CD4-positive, CD25-positive, alpha-beta regulatory T cell (primary cell): Measurements from ENCODE around the gene RASGRF1. TPM values are rescaled to one million over a fixed set of nuclear protein-coding genes. Genes with fewer than 3 reads are reported as not detected.

Source experiments
- ATAC-seq, 2 donors: fragments of 150-1000 bp; cut with Tn5 transposase; one replicate each; pipeline ENCODE4 v1.10.0; 2021; ENCODE audit warnings: low read depth in 2 of 2, moderate number of reproducible peaks in 2 of 2, moderate library complexity in 1 of 2
- DNase-seq, 3 donors: peaks; one replicate each; pipeline versions ENCODE4 v3.0.0 to v3.0.0-alpha.2; 2012 to 2022; ENCODE audit warnings: mixed read lengths in 1 of 3
- H3K27ac ChIP-seq: one replicate; pipeline ENCODE4 v1.7.0; 2013; ENCODE audit warnings: mild to moderate bottlenecking, low read length; ENCODE audit not compliant: insufficient read depth, poor library complexity, severe bottlenecking
- H3K27me3 ChIP-seq: one replicate; pipeline ENCODE4 v1.7.0; 2013; ENCODE audit warnings: low read length; ENCODE audit not compliant: control insufficient read depth, insufficient read depth
- H3K36me3 ChIP-seq: one replicate; pipeline ENCODE4 v1.7.0; 2013; ENCODE audit warnings: mild to moderate bottlenecking, low read length, moderate library complexity; ENCODE audit not compliant: control insufficient read depth, insufficient read depth
- H3K4me1 ChIP-seq: 2 replicates; pipeline ENCODE4 v1.7.0; 2013; ENCODE audit warnings: mild to moderate bottlenecking, low read length; ENCODE audit not compliant: insufficient read depth, control insufficient read depth, poor library complexity, severe bottlenecking
- H3K4me3 ChIP-seq: one replicate; pipeline ENCODE4 v1.7.0; 2013; ENCODE audit warnings: low read depth, mild to moderate bottlenecking, low read length, moderate library complexity
- H3K9me3 ChIP-seq, 2 experiments: 1 replicate in 1 of 2; 2 replicates in 1 of 2; pipeline ENCODE4 v1.7.0; 2013; ENCODE audit warnings: low read length in 2 of 2, mild to moderate bottlenecking in 1 of 2, moderate library complexity in 1 of 2; ENCODE audit not compliant: control insufficient read depth in 2 of 2
- H3K27ac Mint-ChIP-seq, 3 donors: one replicate each; pipeline ENCODE4 v1.8.0; 2020 to 2022; ENCODE audit warnings: mild to moderate bottlenecking in 3 of 3, mixed read lengths in 3 of 3, moderate library complexity in 2 of 3
- H3K27me3 Mint-ChIP-seq: one replicate; pipeline ENCODE4 v1.8.0; 2022; ENCODE audit warnings: mild to moderate bottlenecking, mixed read lengths
- H3K36me3 Mint-ChIP-seq: one replicate; pipeline ENCODE4 v1.8.0; 2020; ENCODE audit warnings: mixed read lengths
- H3K4me1 Mint-ChIP-seq, 4 donors: one replicate each; pipeline ENCODE4 v1.8.0; 2020 to 2022; ENCODE audit warnings: mixed read lengths in 4 of 4, mild to moderate bottlenecking in 1 of 4
- H3K4me3 Mint-ChIP-seq, 4 donors: one replicate each; pipeline ENCODE4 v1.8.0; 2020 to 2022; ENCODE audit warnings: mild to moderate bottlenecking in 4 of 4, mixed read lengths in 4 of 4, moderate library complexity in 3 of 4
- H3K9me3 Mint-ChIP-seq, 7 donors: one replicate each; pipeline ENCODE4 v1.8.0; 2020 to 2022; ENCODE audit warnings: mixed read lengths in 7 of 7, mild to moderate bottlenecking in 3 of 7, moderate library complexity in 2 of 7
- polyA plus RNA-seq, 4 donors: library from polyadenylated mRNA; unstranded; fragments of 300-500 nt; fragmentation: Illumina TruSeq; gene quantifications; one replicate each; pipeline ENCODE4 v1.2.3, GENCODE V29; 2021
- total RNA-seq: library from RNA; stranded (reverse); gene quantifications from one replicate; pipeline ENCODE4 v1.2.3, GENCODE V29; 2022

RASGRF1 gene
- total and polyA plus RNA-seq, 5 donors from 2014 or later, result not detected

DNA sequence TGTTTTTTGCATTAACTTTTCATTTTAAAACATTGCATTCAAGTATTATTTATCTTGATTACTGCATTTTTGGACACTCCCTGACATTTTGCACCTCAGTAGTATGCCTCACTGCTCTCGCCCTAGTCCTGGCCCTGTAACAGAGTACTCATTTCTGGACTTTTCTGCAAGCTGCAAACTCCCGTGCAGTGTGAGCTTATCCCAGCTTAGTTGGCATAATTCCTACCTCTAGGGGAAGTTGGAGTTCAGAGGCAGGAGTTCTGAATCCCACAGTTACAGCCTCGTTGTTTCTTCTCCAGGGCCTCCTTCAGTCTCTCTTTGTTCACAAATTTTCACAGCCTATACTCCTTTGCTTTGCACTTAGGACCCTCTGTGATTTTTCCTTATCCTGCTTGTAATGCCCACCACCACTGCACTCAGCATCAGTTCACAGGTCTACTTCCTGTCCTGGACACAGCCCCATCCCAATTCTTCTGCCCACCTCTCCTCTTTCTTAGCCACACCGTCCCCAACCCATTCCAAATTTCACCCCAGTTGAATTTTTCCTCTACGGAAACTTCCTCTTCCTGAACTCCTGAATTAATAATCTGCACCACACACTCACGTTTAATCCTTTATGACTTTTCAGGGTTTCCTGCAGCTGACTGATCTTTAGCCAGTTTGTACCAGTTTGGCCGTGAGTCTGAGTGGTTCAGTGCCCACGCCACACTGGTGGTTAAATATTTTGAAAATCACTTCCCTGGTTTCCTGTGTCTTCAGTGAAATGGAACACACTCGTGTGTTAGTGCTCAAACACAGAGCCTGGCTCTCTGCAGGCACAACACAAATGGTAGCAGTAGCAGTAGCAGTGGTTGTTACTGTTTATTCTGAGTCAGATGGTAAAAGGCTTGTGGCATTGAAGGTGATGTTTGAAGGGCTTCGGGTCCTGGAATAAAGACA, 139.4 kb downstream of the RASGRF1 start:
- Mint-ChIP-seq H3K4me3 (no peak overlapping the region), H3K27ac (peak overlapping the region in 2 of 3 donors; percentile 19 to 73), H3K27me3 (peaks cover 14% of the 10 kb centered on the region), H3K36me3 (no peaks in the 10 kb centered on the region), H3K9me3 (no peaks in the 10 kb centered on the region), H3K4me1 (peaks cover 0 to 4% (median 0%) of the 10 kb centered on the region in 4 donors)
- Histone ChIP-seq H3K9me3 (no peaks in the 10 kb centered on the region), H3K27me3 (no peaks in the 10 kb centered on the region), H3K4me3 (no peak overlapping the region), H3K4me1 (no peaks in the 10 kb centered on the region), H3K36me3 (no peaks in the 10 kb centered on the region), H3K27ac (no peak overlapping the region)
- peak in 1 of 3 donors; percentile 44 for DNase-seq
- ATAC-seq, result no peak

DNA sequence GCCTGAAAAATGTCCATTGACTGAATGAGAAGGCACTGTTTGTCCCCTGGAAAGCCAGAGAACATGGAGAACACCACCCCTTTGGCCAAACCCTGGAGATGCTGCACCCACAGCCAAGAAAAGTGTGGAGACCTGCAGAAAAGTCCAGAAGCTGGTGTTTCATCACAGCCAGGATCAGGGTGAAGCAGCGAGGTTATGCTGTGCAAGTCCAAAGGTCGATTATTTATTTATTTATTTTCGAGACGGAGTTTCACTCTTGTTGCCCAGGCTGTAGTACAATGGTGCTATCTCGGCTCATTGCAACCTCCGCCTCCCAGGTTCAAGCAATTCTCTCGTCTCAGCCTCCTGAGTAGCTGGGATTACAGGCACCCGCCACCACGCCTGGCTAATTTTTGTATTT, 140.2 kb downstream of the RASGRF1 start:
- no peak overlapping the region for H3K4me3 ChIP-seq
- ATAC-seq, result no peak
- H3K36me3 ChIP-seq, result no peaks in the 10 kb centered on the region
- H3K27me3 ChIP-seq, result no peaks in the 10 kb centered on the region
- no peak overlapping the region for H3K27ac Mint-ChIP-seq
- no peaks in the 10 kb centered on the region for H3K9me3 ChIP-seq
- H3K4me1 ChIP-seq, result no peaks in the 10 kb centered on the region
- no peaks in the 10 kb centered on the region for H3K36me3 Mint-ChIP-seq
- H3K4me3 Mint-ChIP-seq, result no peak overlapping the region
- DNase-seq, result no peak
- H3K9me3 Mint-ChIP-seq, result no peaks in the 10 kb centered on the region
- H3K27me3 Mint-ChIP-seq, result peaks cover 14% of the 10 kb centered on the region
- H3K27ac ChIP-seq, result no peak overlapping the region
- peaks cover 0 to 5% (median 0%) of the 10 kb centered on the region in 4 donors for H3K4me1 Mint-ChIP-seq

DNA sequence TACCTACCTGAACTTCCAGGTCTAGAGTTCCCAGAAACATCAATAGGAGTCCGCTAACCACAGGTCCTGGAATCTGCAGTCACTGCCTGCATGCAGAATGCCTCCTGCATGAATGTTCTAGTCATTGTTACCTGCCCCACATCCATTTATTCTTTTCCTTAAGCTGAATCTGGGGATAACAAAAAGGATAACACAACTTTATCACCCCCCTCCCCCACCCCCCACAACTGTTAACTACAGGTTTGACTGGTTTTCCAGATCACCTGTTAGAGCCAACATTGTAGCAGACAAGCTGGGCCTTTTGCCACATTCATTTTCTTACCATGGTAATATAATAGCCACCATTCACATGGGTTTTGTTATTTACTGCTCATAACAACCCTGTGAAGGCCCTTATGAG, 141.1 kb downstream of the RASGRF1 start:
- DNase-seq, result no peak
- H3K27ac ChIP-seq, result no peak overlapping the region
- Mint-ChIP-seq H3K9me3 (no peaks in the 10 kb centered on the region), H3K36me3 (no peaks in the 10 kb centered on the region), H3K27me3 (peaks cover 12% of the 10 kb centered on the region), H3K4me1 (peaks cover 0 to 11% (median 0%) of the 10 kb centered on the region in 4 donors), H3K27ac (no peak overlapping the region), H3K4me3 (no peak overlapping the region)
- H3K27me3 ChIP-seq, result no peaks in the 10 kb centered on the region
- no peaks in the 10 kb centered on the region for H3K36me3 ChIP-seq
- no peak for ATAC-seq
- no peak overlapping the region for H3K4me3 ChIP-seq
- no peaks in the 10 kb centered on the region for H3K9me3 ChIP-seq
- peaks cover 1% of the 10 kb centered on the region for H3K4me1 ChIP-seq

DNA sequence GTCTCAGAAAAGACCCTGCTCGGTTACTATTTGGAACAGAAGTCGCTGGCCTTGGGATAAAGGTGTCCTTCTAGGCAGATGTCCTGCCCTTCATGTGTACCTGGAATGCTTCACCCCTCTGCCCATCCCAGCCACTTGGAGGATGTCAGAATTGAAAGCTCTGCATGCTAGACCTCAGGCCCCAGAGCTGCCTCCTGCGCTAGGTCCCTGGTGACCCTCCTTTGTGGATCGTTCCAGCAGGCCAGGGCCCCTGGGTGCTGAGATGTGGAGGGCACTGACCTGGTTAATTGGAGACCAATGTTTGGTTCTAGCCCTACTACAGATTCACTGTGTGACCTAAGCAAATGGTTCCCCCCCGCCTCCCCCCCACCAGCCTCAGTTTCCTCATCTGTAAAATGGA, 143.1 kb downstream of the RASGRF1 start:
- Histone ChIP-seq H3K27me3 (no peaks in the 10 kb centered on the region), H3K4me1 (peaks cover 9% of the 10 kb centered on the region), H3K36me3 (no peaks in the 10 kb centered on the region), H3K9me3 (no peaks in the 10 kb centered on the region), H3K27ac (no peak overlapping the region), H3K4me3 (no peak overlapping the region)
- no peak overlapping the region for H3K27ac Mint-ChIP-seq
- H3K36me3 Mint-ChIP-seq, result no peaks in the 10 kb centered on the region
- peak overlapping the region in 1 of 4 donors; percentile 86 for H3K4me3 Mint-ChIP-seq
- peaks cover 13% of the 10 kb centered on the region for H3K27me3 Mint-ChIP-seq
- no peak for ATAC-seq
- no peak for DNase-seq
- peaks cover 0 to 18% (median 4%) of the 10 kb centered on the region in 4 donors for H3K4me1 Mint-ChIP-seq
- H3K9me3 Mint-ChIP-seq, result no peaks in the 10 kb centered on the region

DNA sequence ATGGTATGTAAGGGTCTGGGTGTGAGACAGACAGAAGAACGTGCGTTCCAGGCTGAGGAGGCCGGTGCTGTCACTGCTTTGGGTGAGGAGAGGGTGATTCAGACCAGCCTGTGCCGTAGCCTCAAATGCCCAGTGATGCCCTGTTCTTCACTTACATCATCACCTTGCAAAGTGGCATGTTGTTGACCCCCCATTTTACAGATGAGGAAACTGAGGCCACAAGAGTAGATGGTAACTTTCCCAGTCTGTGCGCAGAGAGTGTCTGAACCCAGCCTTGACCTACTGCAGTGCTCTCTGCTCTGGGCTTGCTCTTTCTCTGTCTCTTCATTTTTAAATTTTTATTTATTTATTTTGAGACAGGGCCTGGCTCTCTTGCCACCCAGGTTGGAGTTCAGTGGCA, 144.1 kb downstream of the RASGRF1 start:
- ATAC-seq, result no peak
- H3K27me3 Mint-ChIP-seq, result peaks cover 12% of the 10 kb centered on the region
- H3K4me1 Mint-ChIP-seq, result peaks cover 0 to 18% (median 4%) of the 10 kb centered on the region in 4 donors
- DNase-seq, result no peak
- Histone ChIP-seq H3K27ac (no peak overlapping the region), H3K4me1 (peaks cover 9% of the 10 kb centered on the region), H3K27me3 (no peaks in the 10 kb centered on the region), H3K9me3 (no peaks in the 10 kb centered on the region), H3K36me3 (no peaks in the 10 kb centered on the region), H3K4me3 (no peak overlapping the region)
- no peaks in the 10 kb centered on the region for H3K9me3 Mint-ChIP-seq
- H3K27ac Mint-ChIP-seq, result no peak overlapping the region
- no peaks in the 10 kb centered on the region for H3K36me3 Mint-ChIP-seq
- peak overlapping the region in 2 of 4 donors; percentile 11 to 12 for H3K4me3 Mint-ChIP-seq

DNA sequence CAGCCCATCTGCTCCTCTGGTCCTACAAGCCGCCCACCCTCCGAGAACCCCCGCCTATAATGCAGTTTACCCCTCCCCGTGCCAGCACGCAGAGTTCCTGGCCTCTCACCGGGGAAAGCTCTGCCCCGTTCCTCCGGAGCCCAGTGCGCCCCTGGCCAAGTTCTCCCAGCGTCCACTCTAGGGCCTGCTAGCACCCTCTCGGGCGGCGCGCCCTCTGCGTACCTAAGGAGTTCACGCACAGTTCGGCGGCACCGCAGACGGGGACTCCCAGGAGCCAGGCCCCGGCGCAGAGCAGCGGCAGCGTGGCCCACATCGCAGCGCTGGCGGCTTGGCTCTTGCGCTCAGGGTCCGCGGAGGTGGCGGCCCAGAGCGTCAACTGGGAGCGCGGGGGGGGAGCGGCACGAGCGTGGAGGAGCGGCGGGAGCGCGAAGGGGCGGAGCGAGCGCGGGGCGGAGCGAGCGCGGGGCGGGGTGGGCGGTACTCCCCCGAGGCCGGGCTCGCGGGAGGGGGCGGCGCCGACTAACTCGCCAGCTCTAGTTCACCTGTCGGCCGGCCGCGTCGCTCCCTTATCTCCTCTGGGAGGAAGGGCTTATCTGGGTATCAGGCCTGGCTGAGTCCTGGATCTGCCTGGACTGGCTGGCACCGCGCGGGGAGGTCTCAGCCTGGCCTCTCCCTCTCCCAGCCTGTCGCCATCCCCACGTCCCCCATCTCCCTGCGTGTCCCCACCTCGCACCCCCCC, 145.7 kb downstream of the RASGRF1 start, which contains the start of gene CTSH:
TSS of gene CTSH (minus strand) at position 378 of the 739 bp plus-strand sequence. CDS start at position 313, 65 bp downstream.
- H3K9me3 Mint-ChIP-seq, result no peaks in the 10 kb centered on the region
- peaks cover 9% of the 10 kb centered on the region for H3K4me1 ChIP-seq
- H3K4me3 ChIP-seq, result peak within 1 kb of the TSS; percentile 37
- H3K36me3 ChIP-seq, result no peaks in the 10 kb centered on the region
- peak within 1 kb of the TSS; percentile 71 to 94 (median 80) for H3K4me3 Mint-ChIP-seq
- no peaks in the 10 kb centered on the region for H3K9me3 ChIP-seq
- H3K27ac ChIP-seq, result no peak within 1 kb of the TSS
- ATAC-seq (peak; percentile 73 to 74), DNase-seq (peak; percentile 60 to 80 (median 73))
- no peaks in the 10 kb centered on the region for H3K36me3 Mint-ChIP-seq
- peaks cover 0 to 17% (median 4%) of the 10 kb centered on the region in 4 donors for H3K4me1 Mint-ChIP-seq
- H3K27ac Mint-ChIP-seq, result peak within 1 kb of the TSS in 1 of 3 donors; percentile 9
- H3K27me3 ChIP-seq, result no peaks in the 10 kb centered on the region
- H3K27me3 Mint-ChIP-seq, result peaks cover 12% of the 10 kb centered on the region

DNA sequence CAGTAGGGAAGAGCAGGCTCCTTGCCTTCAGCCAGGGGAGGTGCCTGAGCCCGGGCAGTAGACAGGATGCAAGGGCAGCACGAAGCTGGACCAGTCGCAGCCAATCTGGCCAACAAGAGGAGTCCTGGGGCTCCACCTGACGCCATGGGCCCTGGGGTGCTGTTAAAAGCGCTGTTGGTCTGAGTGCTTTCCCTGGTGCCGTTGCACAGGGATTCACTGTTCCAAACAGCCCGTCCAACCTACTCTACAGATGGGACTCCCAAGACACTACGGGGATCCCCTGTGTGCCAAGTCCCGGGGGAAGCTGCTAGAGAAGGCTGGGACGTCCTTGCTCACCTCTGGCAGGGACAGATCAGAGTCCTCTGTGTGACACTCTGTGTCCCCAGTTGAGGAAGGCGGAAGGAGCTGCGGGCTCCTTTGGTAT, 146.4 kb downstream of the RASGRF1 start:
- Mint-ChIP-seq H3K4me3 (peak overlapping the region; percentile 71 to 94 (median 80)), H3K4me1 (peaks cover 0 to 21% (median 8%) of the 10 kb centered on the region in 4 donors), H3K27ac (peak overlapping the region in 1 of 3 donors; percentile 9), H3K36me3 (peaks cover 2% of the 10 kb centered on the region), H3K27me3 (peaks cover 11% of the 10 kb centered on the region), H3K9me3 (no peaks in the 10 kb centered on the region)
- H3K4me3 ChIP-seq, result peak overlapping the region; percentile 37
- H3K27ac ChIP-seq, result no peak overlapping the region
- no peaks in the 10 kb centered on the region for H3K36me3 ChIP-seq
- peak; percentile 7 to 12 for ATAC-seq
- no peaks in the 10 kb centered on the region for H3K9me3 ChIP-seq
- H3K4me1 ChIP-seq, result peaks cover 11% of the 10 kb centered on the region
- no peak for DNase-seq
- H3K27me3 ChIP-seq, result no peaks in the 10 kb centered on the region
